ENCODE measurements around the gene MARK1. TPM values are rescaled to one million over a fixed set of nuclear protein-coding genes. Genes with fewer than 3 reads are reported as not detected.

The MARK1 gene
- polyA plus RNA-seq, 1 of the 3 experiments (the other 2 are of a cell fraction): 3.1 TPM

GRCh38 chr1:220528679-220529501, 954 bp downstream of the MARK1 start (continued):
- TF ChIP-seq REST (IDR thresholded peaks at IDR 0.05; ENCODE audit: low read depth, low read length) (no peak), FOXM1 (IDR thresholded peaks at IDR 0.05; ENCODE audit: low read depth) (no peak), TEAD4 (IDR thresholded peaks at IDR 0.05; ENCODE audit: borderline replicate concordance, insufficient read depth) (no peak), TAF1 (IDR thresholded peaks at IDR 0.05; ENCODE audit: borderline replicate concordance, low read depth, low read length) (no peak), SIN3A (IDR thresholded peaks at IDR 0.05; ENCODE audit: borderline replicate concordance, low read depth, low read length) (peak; percentile 4; the same call in 1 of the 2 replicates), MEF2A (IDR thresholded peaks at IDR 0.05; ENCODE audit: borderline replicate concordance, low read depth) (no peak), CTCF (IDR thresholded peaks at IDR 0.05) (no peak), TCF12 (IDR thresholded peaks at IDR 0.05) (0 out of 2 replicates have a peak, but pooled peaks have one; percentile 0), NRF1 (IDR thresholded peaks at IDR 0.05; ENCODE audit: low read depth, low read length) (no peak)

GRCh38 chr1:220529521-220530020, 1.6 kb downstream of the MARK1 start:
- CTCF ChIA-PET: interaction anchor here (0.7 to 1.2 kb wide), 6 partner anchors 10 to 340 kb away, joined by 3 to 4 read pairs (median 3); no protein-coding TSS in a partner anchor
- TF ChIP-seq MXI1 (IDR thresholded peaks at IDR 0.05; ENCODE audit: low read depth, low read length) (no peak), NFIC (IDR thresholded peaks at IDR 0.05; ENCODE audit: borderline replicate concordance) (no peak), PBX3 (IDR thresholded peaks at IDR 0.05) (no peak), FOXJ3 (CRISPR knock-in tag; IDR thresholded peaks at IDR 0.05) (no peak), POLR2AphosphoS5 (IDR thresholded peaks at IDR 0.05; ENCODE audit: low read depth, low read length) (no peak), SMC3 (IDR thresholded peaks at IDR 0.05; ENCODE audit: low read depth, low read length) (no peak), YY1 (IDR thresholded peaks at IDR 0.05; ENCODE audit: low read depth) (no peak), RAD21 (IDR thresholded peaks at IDR 0.05; ENCODE audit: low read length) (no peak), TEAD4 (IDR thresholded peaks at IDR 0.05; ENCODE audit: borderline replicate concordance, insufficient read depth) (no peak), USF2 (IDR thresholded peaks at IDR 0.05; ENCODE audit: borderline replicate concordance, low read depth, low read length) (no peak), GATA2 (CRISPR knock-in tag; IDR thresholded peaks at IDR 0.05) (no peak), TAF1 (IDR thresholded peaks at IDR 0.05; ENCODE audit: borderline replicate concordance, low read depth, low read length) (no peak), RXRA (IDR thresholded peaks at IDR 0.05; ENCODE audit: borderline replicate concordance, low read depth) (no peak), USF1 (IDR thresholded peaks at IDR 0.05; ENCODE audit: borderline replicate concordance, low read depth) (no peak), SIN3A (IDR thresholded peaks at IDR 0.05; ENCODE audit: borderline replicate concordance, low read depth, low read length) (no peak)
- Histone ChIP-seq H3K27ac (ENCODE audit: low read depth in 2 of 2, low read length in 1 of 2) (peak overlapping the region; percentile 42 to 87; a peak in 3 of 4 replicates), H3K4me2 (peak overlapping the region; percentile 94), H4K20me1 (ENCODE audit: insufficient read depth) (no peaks in the 10 kb centered on the region), H3K27me3 (ENCODE audit: insufficient read depth) (no peaks in the 10 kb centered on the region), H3K4me1 (ENCODE audit: control insufficient read depth in 1 of 2, insufficient read depth in 2 of 2, low read depth in 1 of 2, low read length in 1 of 2) (peaks cover 0 to 11% of the 10 kb centered on the region in 2 experiments; a peak in 2 of 4 replicates), H3K9me2 (no peaks in the 10 kb centered on the region), H3K36me3 (replicated peaks in 1 of 2; ENCODE audit: control insufficient read depth in 1 of 2, insufficient read depth in 2 of 2, low read length in 1 of 2) (no peaks in the 10 kb centered on the region), H3K4me3 (ENCODE audit: low read depth in 2 of 2, low read length in 1 of 2) (peak overlapping the region; percentile 92 to 99), H3K79me2 (ENCODE audit: insufficient read depth) (peaks cover 12% of the 10 kb centered on the region; the same call in 1 of the 2 replicates), H3F3A (replicated peaks; ENCODE audit: insufficient read depth) (no peaks in the 10 kb centered on the region), H3K9ac (peak overlapping the region; percentile 83), H2AFZ (ENCODE audit: low read depth) (peak overlapping the region; percentile 99), H3K9me3 (0 out of 2 replicates have a peak, but pooled peaks cover 3% of the 10 kb centered on the region)
- WGBS (ENCODE audit: low lambda C conversion rate): 22% methylated on average over 6 of the region's 6 CpGs
- POLR2A ChIA-PET: no interaction called here
- peak; percentile 10 for DNase-seq

Data from SK-N-SH (cell line).